Testis (tissue), 2 donors: ENCODE measurements around the gene SSNA1.

ENCODE experiments used
- POLR2A ChIP-seq: fragments of 450-650 bp; IDR thresholded peaks from one replicate; pipeline ENCODE4 v1.6.1; 2017; ENCODE audit warnings: antibody characterized with exemption, mild to moderate bottlenecking, moderate library complexity
- TF ChIP-seq, protein P1 (sequence below), 3 experiments: fragments of 450-650 bp in 2 of 3; fragments of 200-600 bp in 1 of 3; sonication (generic) in 1 of 3; IDR thresholded peaks; one replicate each; pipeline ENCODE4 v1.5.1; 2016 to 2019; ENCODE audit warnings: antibody characterized with exemption in 3 of 3, mild to moderate bottlenecking in 2 of 3, moderate library complexity in 1 of 3

DNA sequence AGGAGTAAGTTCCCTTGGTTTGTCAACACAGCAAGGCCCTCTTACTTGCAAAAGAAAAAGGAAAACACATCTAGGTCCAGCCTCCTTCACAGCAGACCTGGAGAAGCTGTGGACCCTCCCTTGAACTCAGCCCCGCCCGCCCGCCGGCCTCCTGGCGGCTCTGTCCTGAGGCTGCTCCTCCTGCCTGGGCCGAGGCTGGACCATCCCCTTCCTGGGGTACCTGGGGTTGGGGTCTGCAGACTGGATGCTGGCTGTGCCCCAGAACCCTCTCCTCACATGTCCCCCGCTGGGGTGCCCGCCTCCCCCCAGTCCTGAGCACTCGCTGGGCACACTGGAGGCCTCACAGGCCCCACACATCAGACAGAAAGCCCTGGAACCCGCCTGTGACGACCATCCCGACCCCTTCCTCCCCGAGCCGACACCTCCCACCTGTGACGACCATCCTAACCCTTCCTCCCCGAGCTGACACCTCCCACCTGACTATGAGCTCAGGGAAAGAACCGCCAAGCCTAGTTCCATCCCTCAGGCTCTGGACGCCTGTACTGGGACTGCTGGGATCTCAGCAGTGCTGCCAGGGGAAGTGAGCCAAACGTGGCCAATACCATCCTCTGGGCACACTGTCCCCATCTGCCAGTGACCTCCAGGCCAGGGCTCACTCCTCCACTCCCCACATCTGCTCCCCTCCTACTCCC, 9.4 kb upstream of the SSNA1 start:
- TF ChIP-seq, protein P1, sequence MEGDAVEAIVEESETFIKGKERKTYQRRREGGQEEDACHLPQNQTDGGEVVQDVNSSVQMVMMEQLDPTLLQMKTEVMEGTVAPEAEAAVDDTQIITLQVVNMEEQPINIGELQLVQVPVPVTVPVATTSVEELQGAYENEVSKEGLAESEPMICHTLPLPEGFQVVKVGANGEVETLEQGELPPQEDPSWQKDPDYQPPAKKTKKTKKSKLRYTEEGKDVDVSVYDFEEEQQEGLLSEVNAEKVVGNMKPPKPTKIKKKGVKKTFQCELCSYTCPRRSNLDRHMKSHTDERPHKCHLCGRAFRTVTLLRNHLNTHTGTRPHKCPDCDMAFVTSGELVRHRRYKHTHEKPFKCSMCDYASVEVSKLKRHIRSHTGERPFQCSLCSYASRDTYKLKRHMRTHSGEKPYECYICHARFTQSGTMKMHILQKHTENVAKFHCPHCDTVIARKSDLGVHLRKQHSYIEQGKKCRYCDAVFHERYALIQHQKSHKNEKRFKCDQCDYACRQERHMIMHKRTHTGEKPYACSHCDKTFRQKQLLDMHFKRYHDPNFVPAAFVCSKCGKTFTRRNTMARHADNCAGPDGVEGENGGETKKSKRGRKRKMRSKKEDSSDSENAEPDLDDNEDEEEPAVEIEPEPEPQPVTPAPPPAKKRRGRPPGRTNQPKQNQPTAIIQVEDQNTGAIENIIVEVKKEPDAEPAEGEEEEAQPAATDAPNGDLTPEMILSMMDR (IDR thresholded peaks at IDR 0.05) = no peak
- TF ChIP-seq POLR2A = no peak
